ENCODE results near the gene ARFGEF2.

The ARFGEF2 gene

DNA sequence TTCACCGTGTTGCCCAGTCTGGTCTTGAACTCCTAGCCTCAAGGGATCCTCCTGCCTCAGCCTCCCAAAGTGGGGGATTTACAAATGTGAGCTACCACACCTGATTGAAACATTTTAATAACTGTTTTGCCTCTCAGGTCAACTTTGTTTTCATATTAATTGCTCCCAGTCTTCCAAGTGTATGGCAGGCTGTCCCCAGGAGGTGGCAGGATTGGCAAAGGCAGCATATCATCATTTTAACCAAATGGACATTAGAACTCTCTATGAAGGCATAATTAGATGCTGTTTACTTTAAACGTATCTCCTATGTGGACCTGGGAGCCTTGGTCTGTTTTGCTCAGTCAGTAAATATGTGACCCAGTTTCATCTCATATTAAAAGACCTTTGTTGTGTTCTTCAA, 65.4 kb downstream of the ARFGEF2 start:
- peaks cover 83% of the 10 kb centered on the region for H3K36me3 ChIP-seq
- peak; percentile 34; the same call in 1 of the 2 replicates for TF ChIP-seq CTCF (IDR thresholded peaks at IDR 0.05; ENCODE audit: low read depth, low read length)
- no peaks in the 10 kb centered on the region for H3K27me3 ChIP-seq (ENCODE audit: insufficient read depth, low read depth, severe bottlenecking)
- no peak overlapping the region for H3K27ac ChIP-seq
- no peak overlapping the region for H3K4me3 ChIP-seq (ENCODE audit: low read depth, low read length)
- DNase-seq = no peak
- H3K9me3 ChIP-seq (ENCODE audit: severe bottlenecking) = no peaks in the 10 kb centered on the region

GRCh38 chr20:48990467-48990866, 69.0 kb downstream of the ARFGEF2 start:
- no peaks in the 10 kb centered on the region for H3K27me3 ChIP-seq (ENCODE audit: insufficient read depth, low read depth, severe bottlenecking)
- no peak overlapping the region for H3K27ac ChIP-seq
- H3K36me3 ChIP-seq = peaks cover 87% of the 10 kb centered on the region
- DNase-seq = no peak
- H3K9me3 ChIP-seq (ENCODE audit: severe bottlenecking) = no peaks in the 10 kb centered on the region
- no peak overlapping the region for H3K4me3 ChIP-seq (ENCODE audit: low read depth, low read length)
- TF ChIP-seq CTCF (IDR thresholded peaks at IDR 0.05; ENCODE audit: low read depth, low read length) = no peak

DNA sequence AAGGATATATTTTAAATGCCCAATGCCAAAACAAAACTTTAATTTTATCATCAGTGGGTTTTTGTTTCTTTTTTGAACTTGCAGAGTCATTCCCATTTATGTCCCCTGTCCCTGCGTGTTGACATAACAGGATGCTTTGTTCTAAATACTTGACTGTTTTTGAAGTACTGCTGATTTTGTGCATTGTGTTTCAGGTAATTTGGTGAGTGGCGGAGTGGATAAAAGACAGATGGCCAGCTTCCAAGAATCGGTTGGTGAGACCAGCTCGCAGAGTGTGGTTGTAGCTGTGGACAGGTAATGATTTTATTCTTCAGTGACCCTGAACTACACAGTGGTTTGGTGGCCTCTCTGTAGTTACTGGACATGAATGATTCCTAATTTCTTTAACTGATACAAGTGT, 74.1 kb downstream of the ARFGEF2 start:
- TF ChIP-seq CTCF (IDR thresholded peaks at IDR 0.05; ENCODE audit: low read depth, low read length) = no peak
- H3K27ac ChIP-seq = no peak overlapping the region
- no peaks in the 10 kb centered on the region for H3K9me3 ChIP-seq (ENCODE audit: severe bottlenecking)
- no peaks in the 10 kb centered on the region for H3K27me3 ChIP-seq (ENCODE audit: insufficient read depth, low read depth, severe bottlenecking)
- H3K4me3 ChIP-seq (ENCODE audit: low read depth, low read length) = no peak overlapping the region
- DNase-seq = no peak
- H3K36me3 ChIP-seq = peaks cover 86% of the 10 kb centered on the region

DNA sequence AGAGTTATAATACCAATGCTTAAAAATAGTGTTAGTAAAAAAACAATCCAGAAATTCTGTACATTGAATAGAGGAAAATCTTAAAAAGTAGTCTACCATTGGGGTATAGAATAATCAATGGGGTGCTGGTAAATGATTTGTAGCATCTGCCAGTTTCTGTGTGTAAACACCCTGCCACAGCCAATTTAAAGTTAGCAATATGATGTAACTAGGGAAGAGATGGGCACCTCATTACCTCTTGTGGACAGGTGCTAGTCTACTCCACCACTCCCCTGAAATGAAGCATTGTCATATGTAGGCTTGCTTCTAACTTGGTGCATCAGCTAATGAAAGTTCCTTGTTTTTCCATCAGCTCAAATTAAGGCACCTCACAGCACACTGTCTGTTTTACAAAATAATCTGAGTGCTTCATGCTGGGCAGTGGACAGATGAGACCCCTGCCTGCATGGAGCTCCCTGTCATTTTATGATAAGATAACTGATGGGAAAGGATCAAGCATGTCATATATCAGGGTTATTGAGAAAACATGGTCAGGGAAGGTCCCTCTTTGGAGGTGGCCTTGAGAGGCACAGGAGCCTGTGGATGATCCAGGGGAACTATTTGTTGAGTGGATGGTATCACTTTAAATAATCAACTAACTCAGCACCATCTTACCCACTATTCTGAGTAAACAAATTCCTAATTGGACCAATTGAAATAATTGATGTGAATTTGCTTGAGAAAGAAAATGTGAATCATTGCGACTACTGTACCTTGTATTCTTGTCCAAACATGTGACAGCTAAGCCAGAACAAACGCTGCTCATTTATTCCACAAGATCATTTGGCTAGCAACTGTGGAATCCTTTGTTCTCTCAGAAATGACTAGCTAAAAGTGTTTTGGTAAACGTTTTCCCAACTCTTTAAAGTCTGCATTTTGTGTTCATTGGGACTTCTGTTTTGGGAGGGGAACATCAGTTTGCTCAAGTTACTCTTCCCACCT, 78.7 kb downstream of the ARFGEF2 start:
- Histone ChIP-seq H3K27ac (no peak overlapping the region), H3K9me3 (ENCODE audit: severe bottlenecking) (no peaks in the 10 kb centered on the region), H3K4me3 (ENCODE audit: low read depth, low read length) (no peak overlapping the region), H3K27me3 (ENCODE audit: insufficient read depth, low read depth, severe bottlenecking) (no peaks in the 10 kb centered on the region), H3K36me3 (peaks cover 59% of the 10 kb centered on the region)
- no peak for TF ChIP-seq CTCF (IDR thresholded peaks at IDR 0.05; ENCODE audit: low read depth, low read length)
- DNase-seq = no peak

DNA sequence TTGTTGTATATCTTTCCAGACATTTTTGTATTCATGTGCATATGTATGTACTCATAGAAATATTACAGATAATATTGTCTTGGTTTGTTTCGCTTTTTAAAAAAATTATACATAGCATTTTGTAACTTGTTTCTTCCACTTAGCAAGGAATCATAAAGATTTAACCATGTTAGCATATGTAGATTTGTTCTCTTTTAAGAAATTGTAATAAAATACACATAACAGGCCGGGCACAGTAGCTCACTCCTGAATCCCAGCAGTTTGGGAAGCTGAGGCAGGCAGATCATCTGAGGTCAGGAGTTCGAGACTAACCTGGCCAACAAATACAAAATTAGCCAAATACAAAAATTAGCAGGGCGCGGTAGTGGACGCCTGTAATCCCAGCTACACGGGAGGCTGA, 80.2 kb downstream of the ARFGEF2 start:
- no peaks in the 10 kb centered on the region for H3K27me3 ChIP-seq (ENCODE audit: insufficient read depth, low read depth, severe bottlenecking)
- peaks cover 57% of the 10 kb centered on the region for H3K36me3 ChIP-seq
- no peak for DNase-seq
- H3K9me3 ChIP-seq (ENCODE audit: severe bottlenecking) = no peaks in the 10 kb centered on the region
- no peak overlapping the region for H3K27ac ChIP-seq
- TF ChIP-seq CTCF (IDR thresholded peaks at IDR 0.05; ENCODE audit: low read depth, low read length) = no peak
- no peak overlapping the region for H3K4me3 ChIP-seq (ENCODE audit: low read depth, low read length)

Measured in WERI-Rb-1 (cell line).